OCI-LY1 (cell line): Measurements from ENCODE around the gene STARD9.

ENCODE experiments used
- H2AFZ ChIP-seq: fragments of 200-600 bp; sonication (generic), shearing (Covaris generic); 2 replicates; pipeline ENCODE4 v1.6.0; 2014; ENCODE audit warnings: antibody characterized with exemption, mild to moderate bottlenecking, low read length
- H3F3A ChIP-seq: fragments of 200-600 bp; sonication (generic), shearing (Covaris generic); 2 replicates; pipeline ENCODE4 v1.6.0; 2014; ENCODE audit warnings: mild to moderate bottlenecking, antibody characterized with exemption, low read length, moderate library complexity; ENCODE audit not compliant: insufficient read depth
- H3K27ac ChIP-seq: fragments of 200-600 bp; sonication (generic); 2 replicates; pipeline ENCODE4 v1.5.1; 2014; ENCODE audit warnings: low read length, mixed run types, mild to moderate bottlenecking, low read depth; ENCODE audit not compliant: poor library complexity, severe bottlenecking
- H3K27me3 ChIP-seq: fragments of 200-600 bp; sonication (generic); 2 replicates; pipeline ENCODE4 v1.6.0; 2014; ENCODE audit warnings: antibody characterized with exemption, mild to moderate bottlenecking, low read length, moderate library complexity; ENCODE audit not compliant: insufficient read depth
- H3K36me3 ChIP-seq: fragments of 200-600 bp; sonication (generic); 2 replicates; pipeline ENCODE4 v1.6.1; 2014; ENCODE audit warnings: mild to moderate bottlenecking, antibody characterized with exemption, low read length, moderate library complexity, mixed read lengths; ENCODE audit not compliant: insufficient read depth
- H3K4me1 ChIP-seq: fragments of 200-600 bp; sonication (generic); 2 replicates; pipeline ENCODE4 v1.5.1; 2014; ENCODE audit warnings: mild to moderate bottlenecking, low read length, moderate library complexity; ENCODE audit not compliant: insufficient read depth, severe bottlenecking
- H3K4me2 ChIP-seq: fragments of 200-600 bp; sonication (generic), shearing (Covaris generic); 2 replicates; pipeline ENCODE4 v1.6.1; 2014; ENCODE audit warnings: low read length
- H3K4me3 ChIP-seq: fragments of 200-600 bp; sonication (generic); 2 replicates; pipeline ENCODE4 v1.5.1; 2014; ENCODE audit warnings: low read length, low read depth, mild to moderate bottlenecking, mixed read lengths; ENCODE audit not compliant: poor library complexity, severe bottlenecking
- H3K79me2 ChIP-seq: fragments of 200-600 bp; shearing (Covaris generic); 2 replicates; pipeline ENCODE4 v1.6.1; 2016; ENCODE audit warnings: mixed run types, low read length, mixed read lengths; ENCODE audit not compliant: insufficient read depth
- H3K9ac ChIP-seq: fragments of 200-600 bp; sonication (generic), shearing (Covaris generic); 2 replicates; pipeline ENCODE4 v1.6.1; 2014; ENCODE audit warnings: mild to moderate bottlenecking, low read length, mixed read lengths
- H3K9me2 ChIP-seq: fragments of 200-600 bp; sonication (generic), shearing (Covaris generic); 2 replicates; pipeline ENCODE4 v1.6.1; 2014; ENCODE audit warnings: low read depth, mild to moderate bottlenecking, low read length, mixed read lengths
- H3K9me3 ChIP-seq: fragments of 200-600 bp; shearing (Covaris generic); 2 replicates; pipeline ENCODE4 v1.6.1; 2014; ENCODE audit warnings: low read length, mixed read lengths
- H4K20me1 ChIP-seq: fragments of 200-600 bp; sonication (generic), shearing (Covaris generic); 2 replicates; pipeline ENCODE4 v1.6.0; 2016; ENCODE audit warnings: mild to moderate bottlenecking, low read length; ENCODE audit not compliant: insufficient read depth
- EZH2 ChIP-seq: fragments of 200-600 bp; sonication (generic), shearing (Covaris generic); IDR thresholded peaks from 2 replicates; pipeline ENCODE4 v1.8.0; 2017; ENCODE audit warnings: borderline replicate concordance, mixed run types, mild to moderate bottlenecking, antibody characterized with exemption, low read length, moderate library complexity, mixed read lengths
- TF ChIP-seq, protein P1 (sequence below): fragments of 200-600 bp; sonication (generic), shearing (Covaris generic); IDR thresholded peaks from 2 replicates; pipeline ENCODE4 v1.5.1; 2017; ENCODE audit warnings: mild to moderate bottlenecking, antibody characterized with exemption, low read length, moderate library complexity, mixed read lengths

STARD9 gene

GRCh38 chr15:42735382-42736165 lies 160.2 kb downstream of the STARD9 start:
- no peak for TF ChIP-seq EZH2
- TF ChIP-seq, protein P1, sequence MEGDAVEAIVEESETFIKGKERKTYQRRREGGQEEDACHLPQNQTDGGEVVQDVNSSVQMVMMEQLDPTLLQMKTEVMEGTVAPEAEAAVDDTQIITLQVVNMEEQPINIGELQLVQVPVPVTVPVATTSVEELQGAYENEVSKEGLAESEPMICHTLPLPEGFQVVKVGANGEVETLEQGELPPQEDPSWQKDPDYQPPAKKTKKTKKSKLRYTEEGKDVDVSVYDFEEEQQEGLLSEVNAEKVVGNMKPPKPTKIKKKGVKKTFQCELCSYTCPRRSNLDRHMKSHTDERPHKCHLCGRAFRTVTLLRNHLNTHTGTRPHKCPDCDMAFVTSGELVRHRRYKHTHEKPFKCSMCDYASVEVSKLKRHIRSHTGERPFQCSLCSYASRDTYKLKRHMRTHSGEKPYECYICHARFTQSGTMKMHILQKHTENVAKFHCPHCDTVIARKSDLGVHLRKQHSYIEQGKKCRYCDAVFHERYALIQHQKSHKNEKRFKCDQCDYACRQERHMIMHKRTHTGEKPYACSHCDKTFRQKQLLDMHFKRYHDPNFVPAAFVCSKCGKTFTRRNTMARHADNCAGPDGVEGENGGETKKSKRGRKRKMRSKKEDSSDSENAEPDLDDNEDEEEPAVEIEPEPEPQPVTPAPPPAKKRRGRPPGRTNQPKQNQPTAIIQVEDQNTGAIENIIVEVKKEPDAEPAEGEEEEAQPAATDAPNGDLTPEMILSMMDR = no peak
- Histone ChIP-seq H3K4me2 (peak overlapping the region; percentile 91), H3K36me3 (peaks cover 43% of the 10 kb centered on the region; the same call in 1 of the 2 replicates), H3K27me3 (no peaks in the 10 kb centered on the region), H3F3A (no peaks in the 10 kb centered on the region), H3K27ac (no peak overlapping the region), H3K9me2 (no peaks in the 10 kb centered on the region), H3K79me2 (no peaks in the 10 kb centered on the region), H4K20me1 (no peaks in the 10 kb centered on the region), H3K9ac (peak overlapping the region; percentile 85), H3K4me3 (peak overlapping the region; percentile 92), H3K4me1 (peaks cover 25% of the 10 kb centered on the region), H3K9me3 (no peaks in the 10 kb centered on the region), H2AFZ (no peak overlapping the region)

GRCh38 chr15:42736178-42736792 lies 160.9 kb downstream of the STARD9 start:
- H3F3A ChIP-seq = no peaks in the 10 kb centered on the region
- peak overlapping the region; percentile 92 for H3K4me3 ChIP-seq
- H3K4me2 ChIP-seq = peak overlapping the region; percentile 91
- no peaks in the 10 kb centered on the region for H3K79me2 ChIP-seq
- H3K9ac ChIP-seq = peak overlapping the region; percentile 85
- peaks cover 25% of the 10 kb centered on the region for H3K4me1 ChIP-seq
- peaks cover 36% of the 10 kb centered on the region; the same call in 1 of the 2 replicates for H3K36me3 ChIP-seq
- H4K20me1 ChIP-seq = no peaks in the 10 kb centered on the region
- no peak overlapping the region for H3K27ac ChIP-seq
- TF ChIP-seq, protein P1 = no peak
- TF ChIP-seq EZH2 = no peak
- no peaks in the 10 kb centered on the region for H3K9me2 ChIP-seq
- no peaks in the 10 kb centered on the region for H3K9me3 ChIP-seq
- H3K27me3 ChIP-seq = no peaks in the 10 kb centered on the region
- H2AFZ ChIP-seq = 0 out of 2 replicates have a peak overlapping the region, but pooled peaks have one; percentile 17

DNA sequence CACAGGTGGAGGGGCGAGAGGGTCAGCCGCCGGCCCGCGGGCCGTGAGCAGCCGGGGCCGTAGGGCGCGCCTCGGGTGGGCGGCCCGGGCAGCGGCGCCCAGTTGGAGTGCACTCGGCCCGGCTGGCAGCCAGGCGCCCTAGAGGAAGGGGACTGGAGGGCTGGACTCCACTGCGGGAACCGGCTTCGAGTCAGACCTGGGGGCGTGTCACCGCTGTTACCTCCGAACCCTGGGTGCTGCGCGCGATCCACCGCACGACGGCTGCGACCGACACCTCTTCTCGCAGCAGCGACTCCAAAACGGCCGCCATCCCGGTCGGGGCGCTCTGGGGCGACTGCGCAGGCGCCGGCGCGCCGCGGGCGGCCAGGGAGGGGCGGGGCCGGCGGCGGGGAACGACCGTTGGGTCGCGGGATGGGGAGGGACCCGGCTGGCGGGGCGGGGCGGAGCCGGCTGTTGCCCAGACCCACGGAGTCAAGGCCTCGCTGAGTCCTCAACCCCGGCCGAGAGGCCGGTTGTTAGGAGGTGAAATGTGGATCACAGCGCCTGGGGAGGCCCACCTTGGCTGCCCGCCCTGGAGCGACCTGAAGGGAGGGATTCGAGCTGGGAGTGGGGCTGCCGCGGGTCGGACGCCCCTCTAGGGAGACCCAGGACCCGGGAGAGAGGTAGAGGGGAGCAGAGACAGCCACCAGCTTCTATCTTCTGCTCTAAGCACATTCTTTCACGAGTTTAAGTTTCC lies 161.6 kb downstream of the STARD9 start, which contains the start of gene CDAN1:
Gene CDAN1 (minus strand): TSS at position 336 of the 736 bp plus-strand sequence. CDS start 26 bp downstream, at position 310.
- Histone ChIP-seq H3K4me2 (peak within 1 kb of the TSS; percentile 91), H4K20me1 (no peaks in the 10 kb centered on the region), H3K9me3 (no peaks in the 10 kb centered on the region), H3K27ac (peak within 1 kb of the TSS; percentile 72), H3K4me1 (peaks cover 25% of the 10 kb centered on the region), H3K9ac (peak within 1 kb of the TSS; percentile 85), H3K27me3 (no peaks in the 10 kb centered on the region), H3K79me2 (no peaks in the 10 kb centered on the region), H3K4me3 (peak within 1 kb of the TSS; percentile 92), H3K36me3 (peaks cover 29% of the 10 kb centered on the region; the same call in 1 of the 2 replicates), H3F3A (no peaks in the 10 kb centered on the region), H2AFZ (0 out of 2 replicates have a peak within 1 kb of the TSS, but pooled peaks have one; percentile 60), H3K9me2 (no peaks in the 10 kb centered on the region)
- TF ChIP-seq EZH2 = no peak
- TF ChIP-seq, protein P1 = no peak
